Activated T-cell treated with anti-CD3 and anti-CD28 coated beads, Interleukin-2, amount 50 U/mL, for 48 hours (primary cell): ENCODE data around the gene SURF1.
"Not testable (repeated sequence)": the region's sequence is repeated elsewhere in the genome, so short reads cannot be mapped to it uniquely, and the experiment has no call there.

ENCODE experiments used
- DNase-seq, 2 experiments: peaks; one replicate each; pipeline ENCODE4 v3.0.0-alpha.2; 2020

Gene SURF1

GRCh38 chr9:133356391-133357091 lies at the start of gene SURF1, which contains the start of gene SURF2:
SURF1 (minus strand) TSS chr9:133356487; CDS start chr9:133356453, 34 bp downstream.
SURF2 (plus strand) TSS chr9:133356550; CDS start chr9:133356593, 43 bp downstream.
- peak; percentile 91 to 94 for DNase-seq

- DNase-seq: no peak
Observed at GRCh38 chr9:133405508-133406438, 49.5 kb upstream of the SURF1 start.

GRCh38 chr9:133404454-133405002 lies 48.2 kb upstream of the SURF1 start:
- no peak for DNase-seq

GRCh38 chr9:133403766-133404453 lies 47.6 kb upstream of the SURF1 start:
- DNase-seq: peak; percentile 66 to 75

DNA sequence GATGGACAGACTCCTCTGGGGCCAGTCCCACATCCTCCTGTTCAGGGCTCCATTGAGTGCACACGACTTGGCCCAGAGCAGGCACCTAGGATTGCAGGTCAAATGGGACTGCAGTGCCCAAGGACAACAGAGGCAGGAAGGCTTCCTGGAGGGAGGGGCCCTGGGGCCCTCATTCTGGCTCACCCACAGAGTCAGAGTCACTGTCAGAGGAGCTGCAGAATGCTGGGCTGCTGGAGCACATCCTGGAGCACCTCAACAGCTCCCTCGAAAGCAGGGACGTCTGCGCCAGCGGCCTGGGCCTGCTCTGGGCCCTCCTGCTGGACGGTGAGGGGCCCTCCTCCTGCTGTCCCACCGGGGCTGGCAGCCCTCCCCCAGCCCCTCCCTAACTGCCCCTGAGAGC lies 46.4 kb upstream of the SURF1 start:
- DNase-seq: no peak

- DNase-seq: no peak
Observed at GRCh38 chr9:133401588-133401987, 45.3 kb upstream of the SURF1 start.

DNA sequence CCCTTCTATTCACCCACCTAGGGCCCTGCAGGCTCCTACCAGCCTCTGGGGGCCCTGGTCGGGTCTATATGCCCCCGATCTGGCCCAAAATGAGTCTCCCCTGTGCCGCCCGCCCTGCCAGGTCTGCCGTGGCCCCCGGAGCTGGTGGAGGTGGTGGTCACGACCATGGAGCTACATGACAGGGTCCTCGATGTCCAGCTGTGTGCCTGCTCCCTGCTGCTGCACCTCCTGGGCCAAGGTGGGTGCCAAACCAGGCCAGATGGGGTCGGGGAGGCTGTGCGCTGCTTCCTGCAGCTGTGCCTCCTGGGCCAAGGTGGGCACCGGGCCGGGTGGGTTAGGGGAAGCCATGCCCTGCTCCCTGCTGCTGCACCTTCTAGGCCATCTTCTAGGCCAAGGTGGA lies 44.0 kb upstream of the SURF1 start:
- DNase-seq: no peak

- no peak for DNase-seq
Observed at GRCh38 chr9:133397895-133398294, 41.6 kb upstream of the SURF1 start.

DNA sequence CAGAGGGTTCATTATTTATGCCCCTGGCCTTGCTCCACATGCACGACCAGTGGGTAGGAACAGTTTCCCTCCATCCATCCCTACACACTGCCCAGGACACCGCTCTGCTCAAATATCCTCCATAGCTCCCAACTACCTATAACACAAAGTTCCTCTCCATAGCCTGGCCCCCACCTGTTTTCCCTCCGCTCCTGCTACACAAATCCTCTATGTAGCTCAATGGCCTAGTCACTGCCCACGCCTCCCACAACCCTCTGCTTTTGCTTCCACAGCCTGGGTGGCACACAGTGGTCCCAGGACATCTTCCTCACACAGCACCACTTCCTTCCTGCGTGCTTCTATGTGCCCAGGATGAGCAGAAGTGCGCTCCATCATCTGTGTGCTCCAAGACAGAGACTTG lies 41.1 kb upstream of the SURF1 start:
- no peak for DNase-seq

- DNase-seq: no peak
Observed at GRCh38 chr9:133396952-133397351, 40.7 kb upstream of the SURF1 start.

DNA sequence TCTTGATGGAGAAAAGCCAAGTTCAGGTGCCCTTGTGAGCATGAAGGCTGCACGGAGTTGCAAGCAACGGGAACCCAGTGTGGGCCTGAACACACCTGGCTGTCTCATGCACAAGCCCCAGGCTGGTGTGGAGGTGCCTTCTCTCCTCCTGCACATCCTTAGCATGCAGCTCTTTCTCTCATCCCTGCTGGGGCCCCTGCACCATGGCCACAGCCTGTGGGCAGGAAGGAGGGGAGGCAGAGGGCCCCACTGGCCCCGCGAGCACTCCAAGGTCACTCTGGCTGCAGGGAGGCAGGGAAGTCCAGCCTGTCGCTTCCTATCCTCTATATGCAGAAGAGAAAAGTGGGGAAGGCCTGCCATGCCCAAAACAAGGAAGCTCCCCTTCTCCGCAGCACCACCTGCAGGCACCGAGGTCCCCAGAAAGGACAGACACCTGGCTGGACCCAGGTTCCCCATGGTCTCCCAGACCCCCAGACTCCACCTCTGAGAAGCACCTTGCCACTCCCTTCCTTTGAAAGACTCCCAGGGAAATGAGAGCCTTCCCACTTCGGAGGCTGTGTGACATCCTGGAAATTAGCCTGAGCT lies 38.5 kb upstream of the SURF1 start:
- DNase-seq: no peak

- no peak for DNase-seq
Observed at GRCh38 chr9:133393399-133393798, 37.1 kb upstream of the SURF1 start.

- DNase-seq: not testable (repeated sequence)
Observed at GRCh38 chr9:133392308-133392707, 36.0 kb upstream of the SURF1 start.

GRCh38 chr9:133391449-133391848 lies 35.2 kb upstream of the SURF1 start:
- DNase-seq: not testable (repeated sequence)

DNA sequence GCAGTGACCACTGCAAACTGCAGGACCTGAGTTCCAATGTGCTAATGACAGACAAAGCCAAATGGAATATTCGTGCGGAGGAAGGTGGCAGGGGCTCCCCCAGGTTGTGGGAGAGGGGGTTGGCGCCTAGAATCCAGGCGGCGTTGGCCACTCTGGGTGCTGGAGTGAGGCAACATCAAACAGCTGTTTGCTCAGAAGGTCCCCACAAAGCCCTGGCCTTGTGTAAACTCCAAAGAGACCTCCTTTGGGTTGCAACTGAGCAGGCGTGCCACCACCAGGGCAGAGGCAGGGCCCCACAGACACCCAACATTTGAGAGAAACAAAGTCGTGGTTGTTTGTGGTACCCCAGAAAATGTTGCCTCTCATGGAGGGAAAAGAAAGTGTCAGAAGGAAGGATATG lies 34.4 kb upstream of the SURF1 start:
- DNase-seq: no peak

DNA sequence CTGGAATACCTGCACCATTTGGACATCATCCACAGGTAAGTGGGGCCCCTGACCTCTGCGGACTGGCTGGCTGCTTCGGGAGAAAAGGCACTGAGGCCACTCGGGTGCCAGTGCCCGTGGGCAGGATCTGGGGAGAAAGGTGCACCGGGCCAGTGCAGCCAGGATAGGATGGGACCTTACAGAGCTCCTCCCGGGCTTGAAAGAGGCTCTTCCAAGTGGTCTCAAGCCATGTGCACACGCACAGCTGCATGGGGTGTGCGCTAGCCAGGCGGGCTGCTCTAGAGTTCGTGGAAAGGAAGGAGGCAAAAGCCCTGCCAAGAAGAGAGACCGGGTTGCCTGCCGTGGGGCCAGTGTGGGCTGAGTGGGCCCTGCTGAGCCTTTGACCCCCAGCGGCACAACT lies 33.3 kb upstream of the SURF1 start:
- DNase-seq: no peak

DNA sequence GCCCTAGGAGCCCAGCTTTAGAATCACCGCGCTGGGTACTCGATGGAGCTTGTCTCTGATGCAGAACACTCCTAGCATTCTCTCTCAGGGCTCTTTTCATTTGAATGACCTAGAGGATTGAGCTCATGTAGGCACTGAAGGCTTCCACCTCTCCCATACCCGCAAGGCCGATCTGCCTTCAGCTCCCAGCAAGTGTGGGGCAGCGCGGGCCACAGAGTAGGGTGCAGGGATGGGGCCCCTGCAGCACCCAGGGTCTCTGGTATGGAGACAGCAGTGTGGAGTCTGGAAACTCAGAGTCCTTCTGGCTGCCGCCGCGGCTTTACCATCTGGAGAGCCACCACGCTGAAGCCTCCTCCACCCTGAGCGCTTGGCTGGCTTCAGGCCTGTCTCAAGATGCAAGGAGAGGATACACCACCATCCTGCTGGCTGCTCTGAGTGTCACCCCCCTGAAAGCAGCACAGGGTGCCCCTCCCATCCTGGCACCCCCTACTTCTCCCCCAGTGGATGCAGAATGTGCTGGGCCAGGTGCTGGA lies 32.8 kb upstream of the SURF1 start:
- no peak for DNase-seq

DNA sequence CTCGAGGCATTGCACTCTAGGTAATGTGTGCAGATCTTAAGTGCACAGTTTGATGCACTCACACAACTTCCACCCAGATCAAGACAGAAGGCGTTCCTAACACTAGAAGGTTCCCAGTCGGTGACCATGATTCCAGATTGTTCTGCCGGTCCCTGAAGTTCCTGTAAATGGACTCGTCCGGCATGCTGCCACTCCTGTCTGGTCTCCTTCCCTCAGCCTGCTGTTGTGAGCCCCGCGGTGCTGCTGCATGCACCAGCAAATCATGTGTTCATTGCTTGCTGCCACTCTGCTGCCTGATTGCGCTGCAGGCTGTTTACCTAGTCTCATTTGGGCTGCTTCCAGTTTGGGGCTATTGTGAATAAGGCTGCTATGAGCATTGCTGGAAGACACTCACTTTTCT lies 31.4 kb upstream of the SURF1 start:
- DNase-seq: no peak

DNA sequence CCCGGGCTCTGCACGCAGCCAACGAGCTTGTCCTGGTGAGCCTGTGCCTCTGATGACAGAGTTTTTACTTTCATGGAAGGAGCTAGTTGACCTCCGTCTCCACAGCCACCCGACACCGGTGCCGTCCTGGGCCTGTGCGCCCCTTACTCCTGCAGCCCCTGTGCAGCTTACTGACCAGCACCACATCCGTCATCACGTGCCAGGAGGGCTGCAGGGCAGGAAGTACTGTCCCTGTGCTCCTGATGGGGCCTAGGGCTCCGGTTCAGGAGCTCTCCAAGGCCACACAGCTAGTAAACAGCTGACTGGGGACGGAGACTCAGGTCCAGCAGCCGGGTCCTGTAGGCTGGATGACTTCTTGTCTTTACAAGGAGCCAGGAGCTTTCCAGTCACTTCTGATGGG lies 30.1 kb upstream of the SURF1 start:
- DNase-seq: no peak

GRCh38 chr9:133385452-133385851 lies 29.2 kb upstream of the SURF1 start:
- no peak for DNase-seq

DNA sequence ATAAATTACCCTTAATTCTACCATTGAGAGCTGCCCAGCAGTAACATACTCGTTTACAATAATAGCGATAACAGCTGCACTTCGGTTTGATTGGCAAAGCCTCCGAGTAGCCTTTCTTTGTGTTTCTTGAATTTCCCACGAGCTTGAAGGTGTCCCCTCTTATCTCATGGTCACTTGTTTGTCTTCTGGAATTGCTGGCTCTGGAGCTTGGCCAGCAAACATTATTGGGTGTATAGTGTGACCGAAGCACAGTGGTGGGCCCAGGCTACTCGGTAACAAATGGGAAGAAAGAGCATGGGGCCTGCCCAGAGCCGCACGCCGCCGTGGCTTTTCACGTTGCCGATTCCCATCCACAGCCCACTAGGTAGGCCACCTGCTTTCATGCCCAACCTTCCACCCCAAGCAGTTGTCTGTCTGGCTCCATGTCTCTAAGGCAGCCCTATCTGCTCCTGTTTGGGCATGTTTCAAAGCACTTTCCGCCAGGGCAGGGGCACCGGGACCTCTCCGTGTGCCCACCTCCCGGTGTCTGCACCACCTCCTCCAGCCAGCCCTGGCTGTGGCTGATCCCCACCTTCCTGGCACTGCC lies 28.5 kb upstream of the SURF1 start:
- no peak for DNase-seq

DNA sequence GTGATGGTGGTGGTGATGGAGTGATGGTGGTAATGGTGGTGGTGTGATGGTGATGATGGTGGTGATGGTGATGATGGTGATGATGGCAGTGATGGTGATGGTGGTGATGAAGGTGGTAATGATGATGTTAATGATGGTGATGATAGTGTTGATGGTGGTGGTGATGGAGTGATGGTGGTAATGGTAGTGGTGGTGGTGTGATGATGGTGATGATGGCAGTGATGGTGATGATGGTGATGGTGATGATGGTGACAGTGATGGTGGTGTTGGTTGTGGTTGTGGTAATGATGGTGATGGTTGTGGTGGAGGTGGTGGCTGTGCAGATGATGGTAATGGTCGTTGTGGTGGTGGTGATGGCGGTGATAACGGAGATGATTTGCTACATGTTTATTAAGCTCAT lies 27.2 kb upstream of the SURF1 start:
- DNase-seq: no peak
